Hematopoietic multipotent progenitor cell (in vitro differentiated cells): ENCODE data around the gene ACSM2B. TPM values are rescaled to one million over a fixed set of nuclear protein-coding genes. Genes with fewer than 3 reads are reported as not detected.
"Not testable (repeated sequence)": the region's sequence is repeated elsewhere in the genome, so short reads cannot be mapped to it uniquely, and the experiment has no call there.

Source experiments
- DNase-seq, 3 donors: peaks; one replicate each; pipeline ENCODE4 v3.0.0-alpha.2; 2011 to 2015; ENCODE audit warnings: low read depth in 2 of 3, low spot score in 2 of 3
- small RNA-seq: library from RNA; depleted of rRNA; stranded (forward); fragments of <200 nt; gene quantifications from one replicate; pipeline ENCODE3, GENCODE V24; 2012
- total RNA-seq: library from RNA; depleted of rRNA; stranded (reverse); fragments of >200 nt; gene quantifications from one replicate; pipeline ENCODE4 v1.2.3, GENCODE V29; 2012

Gene ACSM2B
- total RNA-seq, 1 donor, result not detected

DNA sequence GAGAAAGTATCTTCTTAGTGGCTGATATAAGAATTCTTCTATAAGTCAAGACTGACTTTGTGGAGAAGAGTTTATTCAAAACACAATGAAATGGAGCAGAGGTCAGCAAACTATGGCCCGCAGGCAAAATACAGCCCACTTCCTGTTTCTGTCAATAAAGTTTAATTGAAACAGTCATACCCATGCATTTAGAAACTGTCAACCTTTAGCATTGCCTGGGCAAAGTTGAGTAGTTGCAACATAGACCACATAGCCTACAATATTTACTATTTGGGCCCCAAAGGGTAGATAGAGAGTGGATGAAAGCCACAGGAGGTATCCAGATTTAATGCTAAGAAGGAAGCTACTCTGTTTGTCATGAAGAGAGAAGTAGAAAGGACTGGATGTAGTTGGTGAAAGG is 38.0 kb downstream of the ACSM2B start:
- no peak for DNase-seq

GRCh38 chr16:20536669-20537068 is 39.5 kb downstream of the ACSM2B start:
- DNase-seq, result not testable (repeated sequence)

GRCh38 chr16:20532284-20532792 is 43.8 kb downstream of the ACSM2B start:
- DNase-seq, result not testable (repeated sequence)

GRCh38 chr16:20531795-20532194 is 44.4 kb downstream of the ACSM2B start:
- not testable (repeated sequence) for DNase-seq

DNA sequence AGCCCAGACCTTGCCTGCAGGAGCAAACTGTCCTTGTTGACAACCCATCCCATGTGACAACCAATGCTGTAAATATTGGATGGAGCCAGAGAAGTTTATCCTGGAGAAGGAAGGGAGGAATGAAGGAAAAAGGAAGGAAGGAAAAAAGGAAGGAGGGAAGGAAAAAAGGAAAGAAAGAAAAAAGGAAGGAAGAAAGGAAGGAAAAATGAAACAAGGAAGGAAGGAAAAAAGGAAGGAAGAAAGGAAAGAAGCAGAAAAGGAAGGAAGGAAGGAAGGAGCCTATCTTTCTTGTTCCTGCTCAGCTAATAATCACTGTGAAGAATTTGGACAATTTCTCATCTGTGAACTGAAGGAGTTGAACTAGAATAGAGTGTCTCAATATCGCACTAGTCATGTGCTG is 56.1 kb downstream of the ACSM2B start:
- no peak for DNase-seq

DNA sequence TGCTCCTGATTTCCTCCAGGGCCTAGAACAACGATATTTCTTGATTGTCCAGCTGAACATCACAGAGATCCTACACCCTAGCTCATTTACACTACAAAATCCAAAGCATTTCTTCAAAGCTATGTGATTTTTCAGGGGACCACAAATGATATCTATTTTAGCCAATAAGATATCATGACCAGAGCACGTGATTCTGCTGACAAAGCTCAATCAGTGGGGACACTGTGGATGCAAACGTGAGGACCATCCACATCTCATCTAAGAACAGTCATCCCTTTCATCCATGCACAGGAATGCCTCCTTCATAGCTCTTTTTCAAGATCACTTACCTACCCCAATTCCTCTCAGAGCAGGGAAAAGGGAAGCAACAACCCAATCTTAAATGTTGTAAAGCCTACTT is 56.9 kb downstream of the ACSM2B start:
- no peak for DNase-seq

GRCh38 chr16:20517149-20517548 is 59.0 kb downstream of the ACSM2B start:
- no peak for DNase-seq

- DNase-seq, result no peak
These were observed 60.5 kb downstream of the ACSM2B start for GRCh38 chr16:20515688-20516090.

GRCh38 chr16:20510323-20510722 is 65.8 kb downstream of the ACSM2B start:
- DNase-seq, result no peak

DNA sequence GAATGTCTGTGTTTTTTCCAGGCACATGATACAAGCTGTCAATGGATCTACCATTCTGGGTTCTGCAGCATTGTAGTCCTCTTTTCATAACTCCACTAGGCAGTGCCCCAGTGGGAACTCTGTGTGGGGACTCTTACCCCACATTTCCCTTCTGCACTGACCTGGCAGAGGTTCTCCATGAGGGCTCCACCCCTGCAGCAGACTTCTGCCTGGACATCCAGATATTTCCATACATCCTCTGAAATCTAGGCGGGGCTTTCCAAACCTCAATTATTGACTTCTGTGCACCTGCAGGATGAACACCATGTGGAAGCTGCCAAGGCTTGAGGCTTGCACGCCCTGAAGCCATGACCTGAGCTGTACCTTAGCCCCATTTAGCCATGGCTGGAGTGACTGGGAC is 68.9 kb downstream of the ACSM2B start:
- no peak for DNase-seq

GRCh38 chr16:20504418-20504817 is 71.7 kb downstream of the ACSM2B start:
- no peak for DNase-seq

DNA sequence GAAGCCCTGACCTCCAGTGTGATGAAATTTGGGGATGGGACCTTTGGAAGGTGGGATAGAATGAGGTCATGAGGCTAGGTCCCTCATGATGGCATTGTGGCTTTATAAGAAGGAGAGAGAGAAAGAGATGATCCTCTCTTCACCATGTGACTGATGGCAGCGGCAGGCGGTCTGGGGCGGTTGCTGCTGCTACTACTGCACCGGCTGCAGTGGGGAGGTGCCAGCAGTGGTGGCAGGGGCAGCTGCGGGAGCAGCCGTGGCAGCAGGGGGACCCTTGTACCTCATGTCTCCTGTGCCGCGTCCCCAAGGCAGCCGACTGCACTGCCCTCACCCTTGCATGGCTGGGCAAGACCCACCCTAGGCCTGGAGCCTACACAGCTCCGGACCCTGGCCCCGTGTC is 84.7 kb downstream of the ACSM2B start:
- not testable (repeated sequence) for DNase-seq

- not testable (repeated sequence) for DNase-seq
These were observed 85.2 kb downstream of the ACSM2B start for GRCh38 chr16:20490994-20491393.

Small RNA genes within 50 kb of the gene (small RNA-seq; reads per million reads assigned to genes)
- not detected for gene AC141273.3

Other genes starting within 250 kb of the ACSM2B start
- gene GP2, start 248.9 kb downstream of the ACSM2B start, total RNA-seq, result not detected
- not detected for gene UMOD, start 223.7 kb downstream of the ACSM2B start, total RNA-seq
- gene PDILT, start 171.6 kb downstream of the ACSM2B start, total RNA-seq, result not detected
- not detected for gene ACSM5, start 166.8 kb downstream of the ACSM2B start, total RNA-seq
- not detected for gene ACSM2A, start 124.8 kb downstream of the ACSM2B start, total RNA-seq
- gene ACSM1, start 121.3 kb upstream of the ACSM2B start, total RNA-seq, result 0.27 TPM
- 193 TPM for gene THUMPD1, start 165.5 kb upstream of the ACSM2B start, total RNA-seq
- gene ACSM3, start 187.6 kb upstream of the ACSM2B start, total RNA-seq, result 67.1 TPM
- gene ERI2, start 230.1 kb upstream of the ACSM2B start, total RNA-seq, result 9.7 TPM
- gene REXO5, start 230.2 kb upstream of the ACSM2B start, total RNA-seq, result 33.4 TPM